HL-60 (cell line): ENCODE data around the gene TRABD2B.

Experiments
- CTCF ChIP-seq: IDR thresholded peaks from one replicate; pipeline ENCODE4 v1.5.1; 2011; ENCODE audit warnings: low read length, control low read depth, inconsistent platforms; ENCODE audit not compliant: insufficient read depth
- GABPA ChIP-seq: IDR thresholded peaks from 2 replicates; pipeline ENCODE4 v1.6.1; 2012; ENCODE audit warnings: low read depth
- POLR2AphosphoS5 ChIP-seq: IDR thresholded peaks from 2 replicates; pipeline ENCODE4 v1.6.1; 2012; ENCODE audit warnings: low read depth
- SPI1 ChIP-seq: IDR thresholded peaks from 2 replicates; pipeline ENCODE4 v1.6.1; 2012; ENCODE audit warnings: low read depth, mild to moderate bottlenecking, borderline replicate concordance
- TF ChIP-seq, protein P1 (sequence below): IDR thresholded peaks from 2 replicates; pipeline ENCODE4 v1.6.1; 2012; ENCODE audit warnings: low read depth; ENCODE audit not compliant: insufficient replicate concordance

GRCh38 chr1:47805921-47806361 lies 191.2 kb downstream of the TRABD2B start:
- TF ChIP-seq POLR2AphosphoS5 (no peak), CTCF (no peak), SPI1 (no peak), GABPA (no peak)
- TF ChIP-seq, protein P1, sequence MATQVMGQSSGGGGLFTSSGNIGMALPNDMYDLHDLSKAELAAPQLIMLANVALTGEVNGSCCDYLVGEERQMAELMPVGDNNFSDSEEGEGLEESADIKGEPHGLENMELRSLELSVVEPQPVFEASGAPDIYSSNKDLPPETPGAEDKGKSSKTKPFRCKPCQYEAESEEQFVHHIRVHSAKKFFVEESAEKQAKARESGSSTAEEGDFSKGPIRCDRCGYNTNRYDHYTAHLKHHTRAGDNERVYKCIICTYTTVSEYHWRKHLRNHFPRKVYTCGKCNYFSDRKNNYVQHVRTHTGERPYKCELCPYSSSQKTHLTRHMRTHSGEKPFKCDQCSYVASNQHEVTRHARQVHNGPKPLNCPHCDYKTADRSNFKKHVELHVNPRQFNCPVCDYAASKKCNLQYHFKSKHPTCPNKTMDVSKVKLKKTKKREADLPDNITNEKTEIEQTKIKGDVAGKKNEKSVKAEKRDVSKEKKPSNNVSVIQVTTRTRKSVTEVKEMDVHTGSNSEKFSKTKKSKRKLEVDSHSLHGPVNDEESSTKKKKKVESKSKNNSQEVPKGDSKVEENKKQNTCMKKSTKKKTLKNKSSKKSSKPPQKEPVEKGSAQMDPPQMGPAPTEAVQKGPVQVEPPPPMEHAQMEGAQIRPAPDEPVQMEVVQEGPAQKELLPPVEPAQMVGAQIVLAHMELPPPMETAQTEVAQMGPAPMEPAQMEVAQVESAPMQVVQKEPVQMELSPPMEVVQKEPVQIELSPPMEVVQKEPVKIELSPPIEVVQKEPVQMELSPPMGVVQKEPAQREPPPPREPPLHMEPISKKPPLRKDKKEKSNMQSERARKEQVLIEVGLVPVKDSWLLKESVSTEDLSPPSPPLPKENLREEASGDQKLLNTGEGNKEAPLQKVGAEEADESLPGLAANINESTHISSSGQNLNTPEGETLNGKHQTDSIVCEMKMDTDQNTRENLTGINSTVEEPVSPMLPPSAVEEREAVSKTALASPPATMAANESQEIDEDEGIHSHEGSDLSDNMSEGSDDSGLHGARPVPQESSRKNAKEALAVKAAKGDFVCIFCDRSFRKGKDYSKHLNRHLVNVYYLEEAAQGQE: no peak
